HepG2 (cell line): ENCODE data around the gene DOCK2. TPM values are rescaled to one million over a fixed set of nuclear protein-coding genes. Genes with fewer than 3 reads are reported as not detected.

ENCODE experiments used
- ATAC-seq: fragments of 200-7000 bp; cut with Tn5 transposase; 3 replicates; pipeline ENCODE4 v1.9.1; 2020; ENCODE audit warnings: mild to moderate bottlenecking, moderate library complexity
- BruUV-seq: library from RNA; stranded (reverse); fragments of 400-500 nt; replicated peaks from 2 replicates; lab custom pipeline; 2021; lab: Mats Ljungman, UMichigan
- CTCF ChIA-PET: fragments of 300-600 bp; formaldehyde crosslinking; extraction: SDS; loops from one replicate; lab custom pipeline; 2021; ENCODE audit warnings: low total read pairs, inconsistent platforms, low intra/inter-chr PET ratio; lab: Yijun Ruan, JAX
- POLR2A ChIA-PET: fragments of 350-600 bp; sonication (Branson Sonifier 250); formaldehyde crosslinking; loops from one replicate; lab custom pipeline; 2020; ENCODE audit warnings: antibody characterized with exemption, inconsistent platforms; lab: Yijun Ruan, JAX
- DNase-seq: peaks from one replicate; pipeline ENCODE4 v3.0.0-alpha.2; 2015; ENCODE audit warnings: low spot score
- FAIRE-seq: peaks from 3 replicates; lab custom pipeline; 2011; peaks lifted over from hg19 to GRCh38; lab: Jason Lieb, UNC
- H2AFZ ChIP-seq: one replicate; pipeline ENCODE4 v1.6.1; 2011; ENCODE audit warnings: low read length, inconsistent platforms
- H3K27ac ChIP-seq: fragments of 300-600 bp; 3 replicates; pipeline ENCODE4 v1.8.0; 2011; ENCODE audit warnings: mixed run types, mild to moderate bottlenecking, mixed read lengths, low read length, inconsistent platforms; ENCODE audit not compliant: insufficient read depth; ENCODE audit errors: extremely low read length
- H3K27me3 ChIP-seq, 2 experiments: fragments of 200-600 bp in 1 of 2; 2 replicates in 1 of 2; 3 replicates in 1 of 2; pipeline versions ENCODE4 v1.6.0 to v1.8.0; 2011; ENCODE audit warnings: low read length in 2 of 2, mild to moderate bottlenecking in 2 of 2, moderate library complexity in 2 of 2, inconsistent platforms in 1 of 2; ENCODE audit not compliant: insufficient read depth in 2 of 2, control insufficient read depth in 1 of 2
- H3K36me3 ChIP-seq, 2 experiments: fragments of 200-600 bp in 1 of 2; replicated peaks in 1 of 2; 2 replicates in 1 of 2; 3 replicates in 1 of 2; pipeline versions ENCODE4 v1.5.1 to v1.8.0; 2011; ENCODE audit warnings: low read length in 2 of 2, inconsistent platforms in 1 of 2; ENCODE audit not compliant: insufficient read depth in 2 of 2, control insufficient read depth in 1 of 2
- H3K4me1 ChIP-seq: 2 replicates; pipeline ENCODE4 v1.5.1; 2012; ENCODE audit warnings: low read length, inconsistent platforms; ENCODE audit not compliant: insufficient read depth
- H3K4me2 ChIP-seq: 2 replicates; pipeline ENCODE4 v1.6.0; 2011; ENCODE audit warnings: low read depth, low read length, inconsistent platforms
- H3K4me3 ChIP-seq, 3 experiments: fragments of 200-600 bp in 1 of 3; sonication (generic), shearing (Covaris generic) in 1 of 3; replicated peaks in 1 of 3; 2 replicates each; pipeline ENCODE4 v1.5.1; 2011 to 2016; ENCODE audit warnings: low read length in 3 of 3, inconsistent platforms in 2 of 3, low read depth in 2 of 3, mild to moderate bottlenecking in 2 of 3, control low read depth in 1 of 3, mixed read lengths in 1 of 3; ENCODE audit not compliant: insufficient read depth in 1 of 3
- H3K79me2 ChIP-seq: one replicate; pipeline ENCODE4 v1.6.1; 2011; ENCODE audit warnings: low read length, inconsistent platforms; ENCODE audit not compliant: insufficient read depth
- H3K9ac ChIP-seq: 2 replicates; pipeline ENCODE4 v1.6.0; 2011; ENCODE audit warnings: mild to moderate bottlenecking, low read depth, low read length, inconsistent platforms; ENCODE audit not compliant: insufficient read depth
- H3K9me3 ChIP-seq: 2 replicates; pipeline ENCODE4 v1.5.1; 2012; ENCODE audit warnings: mild to moderate bottlenecking, low read length
- H4K20me1 ChIP-seq: 2 replicates; pipeline ENCODE4 v1.6.0; 2011; ENCODE audit warnings: inconsistent platforms, mild to moderate bottlenecking, low read length, moderate library complexity; ENCODE audit not compliant: insufficient read depth
- ARID5B ChIP-seq: IDR thresholded peaks from 2 replicates; pipeline ENCODE4 v1.4.0; 2020; ENCODE audit warnings: mild to moderate bottlenecking, missing genetic modification reagents
- ELF1 ChIP-seq: sonication (generic); formaldehyde crosslinking; IDR thresholded peaks from 2 replicates; pipeline ENCODE4 v1.4.0; 2020; ENCODE audit warnings: missing genetic modification reagents
- HOXA7 ChIP-seq: sonication (generic); formaldehyde crosslinking; IDR thresholded peaks from 2 replicates; pipeline ENCODE4 v1.8.1; 2022; ENCODE audit warnings: mild to moderate bottlenecking, missing genetic modification reagents, moderate library complexity
- KLF15 ChIP-seq: sonication (generic); formaldehyde crosslinking; IDR thresholded peaks from 2 replicates; pipeline ENCODE4 v1.8.1; 2023; ENCODE audit warnings: borderline replicate concordance, mild to moderate bottlenecking, inconsistent platforms, missing genetic modification reagents, mixed read lengths
- MED13 ChIP-seq: sonication (generic); formaldehyde crosslinking; IDR thresholded peaks from 2 replicates; pipeline ENCODE4 v1.5.0; 2020; ENCODE audit warnings: missing genetic modification reagents
- NFIC ChIP-seq: IDR thresholded peaks from 2 replicates; pipeline ENCODE4 v1.6.1; 2012; ENCODE audit warnings: mild to moderate bottlenecking, low read length, inconsistent platforms
- PATZ1 ChIP-seq: sonication (generic); formaldehyde crosslinking; IDR thresholded peaks from 2 replicates; pipeline ENCODE4 v1.4.0; 2020; ENCODE audit warnings: missing genetic modification reagents
- SCMH1 ChIP-seq: sonication (generic); formaldehyde crosslinking; IDR thresholded peaks from 2 replicates; pipeline ENCODE4 v1.9.0; 2021; ENCODE audit warnings: missing genetic modification reagents, mild to moderate bottlenecking, borderline replicate concordance
- TRIM22 ChIP-seq: fragments of 450-650 bp; IDR thresholded peaks from 2 replicates; pipeline ENCODE4 v1.6.1; 2017
- ZNF501 ChIP-seq: sonication (generic); formaldehyde crosslinking; IDR thresholded peaks from 2 replicates; pipeline ENCODE4 v1.5.1; 2020; ENCODE audit warnings: mild to moderate bottlenecking, moderate library complexity, missing genetic modification reagents
- ZNF510 ChIP-seq: sonication (generic); formaldehyde crosslinking; IDR thresholded peaks from 2 replicates; pipeline ENCODE4 v1.4.0; 2020; ENCODE audit warnings: low read depth, mild to moderate bottlenecking, missing genetic modification reagents
- ZNF883 ChIP-seq: sonication (generic); formaldehyde crosslinking; IDR thresholded peaks from 2 replicates; pipeline ENCODE4 v1.5.1; 2020; ENCODE audit warnings: mild to moderate bottlenecking, missing genetic modification reagents; ENCODE audit errors: not compliant biosample characterization
- ZSCAN25 ChIP-seq: sonication (generic); formaldehyde crosslinking; IDR thresholded peaks from 2 replicates; pipeline ENCODE4 v1.8.0; 2022; ENCODE audit warnings: mild to moderate bottlenecking, missing genetic modification reagents
- WGBS: methylation state at CpG from one replicate; pipeline ENCODE4 v1.1.6; 2017; ENCODE audit warnings: low lambda C conversion rate; 5-methylcytosine and 5-hydroxymethylcytosine counted together
- in situ Hi-C: cut with HindIII; loops from 2 replicates; pipeline ENCODE4 v1.10.0; 2017; ENCODE audit warnings: low pct_unique_long_range_greater_than_20kb; ENCODE audit not compliant: extremely low pct_ligation_motif_present
- intact Hi-C: fragments of 100-400 bp; cut with micrococcal nuclease; formaldehyde crosslinking; loops from one replicate; pipeline ENCODE4 v1.10.0; 2022; ENCODE audit not compliant: unreplicated experiment
- polyA plus RNA-seq, 8 experiments: library from polyadenylated mRNA; depleted of rRNA in 3 of 8; stranded (reverse) in 7 of 8; unstranded in 1 of 8; fragments of >200 nt; fragmentation: Illumina TruSeq in 4 of 8; extraction: Trizol in 4 of 8; gene quantifications; 2 replicates each; pipeline versions ENCODE4 v1.2.1 to v1.2.3, GENCODE V29; 2011 to 2016; ENCODE audit warnings: low read depth in 4 of 8, missing spikeins in 1 of 8, mixed read lengths in 1 of 8; ENCODE audit not compliant: insufficient read depth in 1 of 8
- total RNA-seq, 5 experiments: library from RNA; depleted of rRNA; stranded (reverse); fragments of >200 nt; fragmentation: Illumina TruSeq; extraction: Trizol; gene quantifications; 2 replicates each; pipeline ENCODE4 v1.2.3, GENCODE V29; 2016; ENCODE audit warnings: low read depth in 1 of 5
- TF ChIP-seq, protein P1 (sequence below): sonication (generic); formaldehyde crosslinking; IDR thresholded peaks from 2 replicates; pipeline ENCODE4 v1.5.0; 2020; ENCODE audit warnings: mild to moderate bottlenecking, missing genetic modification reagents

Gene DOCK2
- total and polyA plus RNA-seq, 2 of the 13 experiments (the other 11 are each of a cell fraction or from before 2014, with no cell fraction given), result not detected

GRCh38 chr5:169656125-169656901 lies 19.2 kb downstream of the DOCK2 start:
- H3K27ac ChIP-seq, result no peak overlapping the region
- WGBS, result 40% methylated on average over 14 of the region's 15 CpGs
- H2AFZ ChIP-seq, result no peak overlapping the region
- H3K9me3 ChIP-seq, result no peaks in the 10 kb centered on the region
- DNase-seq (no peak), FAIRE-seq (no peak), ATAC-seq (no peak)
- no peaks in the 10 kb centered on the region for H3K79me2 ChIP-seq
- no peak overlapping the region for H3K4me2 ChIP-seq
- no peaks in the 10 kb centered on the region for H3K36me3 ChIP-seq
- POLR2A ChIA-PET, result no interaction called here
- intact Hi-C loops, result no loop called here
- in situ Hi-C loops, result no loop called here
- CTCF ChIA-PET, result no interaction called here
- no peaks in the 10 kb centered on the region for H4K20me1 ChIP-seq
- H3K4me3 ChIP-seq, result no peak overlapping the region
- H3K9ac ChIP-seq, result no peak overlapping the region
- H3K27me3 ChIP-seq, result no peaks in the 10 kb centered on the region
- BruUV-seq, result no TSS peak
- H3K4me1 ChIP-seq, result no peaks in the 10 kb centered on the region
- no peak for TF ChIP-seq ELF1 (CRISPR knock-in tag)
- TF ChIP-seq ARID5B (CRISPR knock-in tag), result no peak
- TF ChIP-seq, protein P1, sequence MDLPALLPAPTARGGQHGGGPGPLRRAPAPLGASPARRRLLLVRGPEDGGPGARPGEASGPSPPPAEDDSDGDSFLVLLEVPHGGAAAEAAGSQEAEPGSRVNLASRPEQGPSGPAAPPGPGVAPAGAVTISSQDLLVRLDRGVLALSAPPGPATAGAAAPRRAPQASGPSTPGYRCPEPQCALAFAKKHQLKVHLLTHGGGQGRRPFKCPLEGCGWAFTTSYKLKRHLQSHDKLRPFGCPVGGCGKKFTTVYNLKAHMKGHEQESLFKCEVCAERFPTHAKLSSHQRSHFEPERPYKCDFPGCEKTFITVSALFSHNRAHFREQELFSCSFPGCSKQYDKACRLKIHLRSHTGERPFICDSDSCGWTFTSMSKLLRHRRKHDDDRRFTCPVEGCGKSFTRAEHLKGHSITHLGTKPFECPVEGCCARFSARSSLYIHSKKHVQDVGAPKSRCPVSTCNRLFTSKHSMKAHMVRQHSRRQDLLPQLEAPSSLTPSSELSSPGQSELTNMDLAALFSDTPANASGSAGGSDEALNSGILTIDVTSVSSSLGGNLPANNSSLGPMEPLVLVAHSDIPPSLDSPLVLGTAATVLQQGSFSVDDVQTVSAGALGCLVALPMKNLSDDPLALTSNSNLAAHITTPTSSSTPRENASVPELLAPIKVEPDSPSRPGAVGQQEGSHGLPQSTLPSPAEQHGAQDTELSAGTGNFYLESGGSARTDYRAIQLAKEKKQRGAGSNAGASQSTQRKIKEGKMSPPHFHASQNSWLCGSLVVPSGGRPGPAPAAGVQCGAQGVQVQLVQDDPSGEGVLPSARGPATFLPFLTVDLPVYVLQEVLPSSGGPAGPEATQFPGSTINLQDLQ (CRISPR knock-in tag), result no peak
- no peak for TF ChIP-seq NFIC
- no peak for TF ChIP-seq ZNF883 (CRISPR knock-in tag)
- TF ChIP-seq ZNF510 (CRISPR knock-in tag), result no peak
- no peak for TF ChIP-seq TRIM22
- no peak for TF ChIP-seq ZSCAN25 (CRISPR knock-in tag)
- no peak for TF ChIP-seq PATZ1 (CRISPR knock-in tag)
- no peak for TF ChIP-seq MED13
- no peak for TF ChIP-seq KLF15
- no peak for TF ChIP-seq ZNF501 (CRISPR knock-in tag)
- no peak for TF ChIP-seq HOXA7 (CRISPR knock-in tag)
- no peak for TF ChIP-seq SCMH1 (CRISPR knock-in tag)
